ENCODE data around the gene RGCC.

GRCh38 chr13:41428155-41428554 lies 29.2 kb upstream of the RGCC start:
- no peak for TF ChIP-seq CTCF (conservative IDR thresholded peaks at IDR 0.05; ENCODE audit: low read length)
- TF ChIP-seq EZH2phosphoT487 (IDR thresholded peaks at IDR 0.05; ENCODE audit: borderline replicate concordance): no peak

Measured in Loucy (cell line).